Natural killer cell (primary cell): ENCODE measurements around the gene CUX1. TPM values are rescaled to one million over a fixed set of nuclear protein-coding genes. Genes with fewer than 3 reads are reported as not detected.

Experiments
- ATAC-seq, 3 donors: fragments of 150-1000 bp in 2 of 3; fragments of 200-7000 bp in 1 of 3; cut with Tn5 transposase; 1 replicate in 1 of 3; 2 replicates in 2 of 3; pipeline ENCODE4 v1.10.0; 2021; ENCODE audit warnings: mild to moderate bottlenecking in 2 of 3, moderate library complexity in 2 of 3
- DNase-seq, 2 donors: peaks; one replicate each; pipeline versions ENCODE4 v3.0.0 to v3.0.0-alpha.2; 2013 to 2021; ENCODE audit warnings: mixed read lengths in 1 of 2
- H3K27ac ChIP-seq: one replicate; pipeline ENCODE4 v1.5.1; 2013; ENCODE audit warnings: mild to moderate bottlenecking, low read length
- H3K27me3 ChIP-seq: one replicate; pipeline ENCODE4 v1.6.1; 2013; ENCODE audit warnings: low read length; ENCODE audit not compliant: control insufficient read depth, insufficient read depth
- H3K36me3 ChIP-seq: one replicate; pipeline ENCODE4 v1.6.1; 2013; ENCODE audit warnings: low read length; ENCODE audit not compliant: control insufficient read depth, insufficient read depth
- H3K4me1 ChIP-seq: one replicate; pipeline ENCODE4 v1.6.1; 2013; ENCODE audit warnings: low read length; ENCODE audit not compliant: control insufficient read depth, insufficient read depth
- H3K4me3 ChIP-seq: one replicate; pipeline ENCODE4 v1.5.1; 2013; ENCODE audit warnings: low read length
- H3K9me3 ChIP-seq: one replicate; pipeline ENCODE4 v1.6.1; 2013; ENCODE audit warnings: low read length; ENCODE audit not compliant: control insufficient read depth, insufficient read depth
- H3K27ac Mint-ChIP-seq, 2 donors: one replicate each; pipeline ENCODE4 v1.8.0; 2022; ENCODE audit warnings: mild to moderate bottlenecking in 2 of 2, mixed read lengths in 2 of 2, moderate library complexity in 1 of 2
- H3K27me3 Mint-ChIP-seq, 2 donors: one replicate each; pipeline ENCODE4 v1.8.0; 2022; ENCODE audit warnings: low read depth in 2 of 2, mixed read lengths in 2 of 2
- H3K36me3 Mint-ChIP-seq: one replicate; pipeline ENCODE4 v1.8.0; 2022; ENCODE audit warnings: mixed read lengths
- H3K4me1 Mint-ChIP-seq, 2 donors: one replicate each; pipeline ENCODE4 v1.8.0; 2022; ENCODE audit warnings: mixed read lengths in 2 of 2
- H3K4me3 Mint-ChIP-seq: one replicate; pipeline ENCODE4 v1.8.0; 2022; ENCODE audit warnings: mild to moderate bottlenecking, moderate library complexity, mixed read lengths
- H3K9me3 Mint-ChIP-seq, 2 donors: one replicate each; pipeline ENCODE4 v1.8.0; 2022; ENCODE audit warnings: mixed read lengths in 2 of 2
- WGBS: methylation state at CpG from one replicate; pipeline ENCODE4 v1.1.7; 2013; ENCODE audit warnings: missing lambda C conversion rate; ENCODE audit not compliant: insufficient coverage; 5-methylcytosine and 5-hydroxymethylcytosine counted together
- intact Hi-C: fragments of 100-400 bp; cut with micrococcal nuclease; formaldehyde crosslinking; loops from one replicate; pipeline ENCODE4 v1.14.2; 2022
- total RNA-seq, 4 donors: library from RNA; stranded (reverse); fragments of 120-200 nt in 1 of 4; gene quantifications; one replicate each; pipeline versions ENCODE4 v1.2.3 to v1.2.4, GENCODE V29; 2013 to 2022
- TF ChIP-seq, protein P1 (sequence below): fragments of 200-600 bp; IDR thresholded peaks from one replicate; pipeline ENCODE4 v1.8.0; 2022; ENCODE audit warnings: antibody characterized with exemption

The CUX1 gene
- total RNA-seq, 3 donors from 2014 or later (not counting 1 experiment from before 2014, with no cell fraction given): 59.8 to 77.4 (median 73.6) TPM

DNA sequence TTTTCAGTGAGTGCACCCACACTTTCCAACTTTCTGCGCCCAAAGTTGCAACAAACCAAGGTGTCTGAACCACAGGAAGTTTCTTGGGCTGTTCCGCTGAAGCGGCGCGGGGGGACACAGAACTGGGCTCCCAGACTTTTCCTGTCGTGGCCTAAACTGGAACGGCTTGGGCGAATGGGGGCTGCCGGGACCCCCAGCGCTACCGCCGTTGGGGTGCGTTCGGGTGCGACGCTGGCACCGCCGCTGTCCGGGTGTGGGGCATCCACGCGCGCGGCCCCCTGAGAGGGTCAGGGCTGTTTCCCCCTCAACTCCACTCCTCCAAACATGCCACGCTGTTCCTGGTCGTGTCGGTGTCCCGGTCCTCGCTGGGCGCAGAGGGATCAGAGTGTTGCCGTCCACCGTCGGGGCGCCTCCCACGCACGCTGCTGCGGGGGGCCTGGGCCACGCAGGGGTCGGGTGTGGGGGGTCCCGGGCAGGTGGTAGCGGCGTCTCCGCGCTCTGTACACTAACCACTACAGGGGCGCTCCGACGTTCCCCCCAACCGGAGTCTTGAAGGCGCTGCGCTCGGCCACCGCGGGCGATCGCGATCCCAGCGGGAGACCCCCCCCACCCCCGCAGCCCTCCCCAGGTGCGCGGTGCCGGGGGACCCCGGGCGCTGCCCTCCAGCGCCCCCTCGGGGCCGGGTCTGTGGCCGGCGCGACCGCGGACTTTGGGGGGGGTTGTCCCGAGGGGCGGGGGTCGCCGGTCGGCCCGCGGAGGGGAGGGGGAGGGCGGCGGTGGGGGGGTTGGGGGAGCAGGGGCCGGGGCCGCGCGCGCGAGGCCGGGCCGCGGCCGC is 2.2 kb upstream of the CUX1 start:
- under 1% methylated on average over 70 of the region's 89 CpGs for WGBS
- peaks cover 15% of the 10 kb centered on the region for H3K4me1 ChIP-seq
- no peaks in the 10 kb centered on the region for H3K27me3 Mint-ChIP-seq
- peak overlapping the region; percentile 83 for H3K4me3 Mint-ChIP-seq
- no peaks in the 10 kb centered on the region for H3K36me3 Mint-ChIP-seq
- intact Hi-C loops: loop anchor here (1.0 to 2.0 kb wide), 2 partner anchors 42 to 72 kb away; no protein-coding TSS in a partner anchor
- ATAC-seq (peak; percentile 49 to 75 (median 60)), DNase-seq (peak; percentile 63 to 78)
- H3K27ac Mint-ChIP-seq: peak overlapping the region in 1 of 2 donors; percentile 80
- H3K4me1 Mint-ChIP-seq: peaks cover 21 to 24% of the 10 kb centered on the region in 2 donors
- H3K9me3 ChIP-seq: no peaks in the 10 kb centered on the region
- no peaks in the 10 kb centered on the region for H3K9me3 Mint-ChIP-seq
- H3K27me3 ChIP-seq: peaks cover 4% of the 10 kb centered on the region
- TF ChIP-seq, protein P1, sequence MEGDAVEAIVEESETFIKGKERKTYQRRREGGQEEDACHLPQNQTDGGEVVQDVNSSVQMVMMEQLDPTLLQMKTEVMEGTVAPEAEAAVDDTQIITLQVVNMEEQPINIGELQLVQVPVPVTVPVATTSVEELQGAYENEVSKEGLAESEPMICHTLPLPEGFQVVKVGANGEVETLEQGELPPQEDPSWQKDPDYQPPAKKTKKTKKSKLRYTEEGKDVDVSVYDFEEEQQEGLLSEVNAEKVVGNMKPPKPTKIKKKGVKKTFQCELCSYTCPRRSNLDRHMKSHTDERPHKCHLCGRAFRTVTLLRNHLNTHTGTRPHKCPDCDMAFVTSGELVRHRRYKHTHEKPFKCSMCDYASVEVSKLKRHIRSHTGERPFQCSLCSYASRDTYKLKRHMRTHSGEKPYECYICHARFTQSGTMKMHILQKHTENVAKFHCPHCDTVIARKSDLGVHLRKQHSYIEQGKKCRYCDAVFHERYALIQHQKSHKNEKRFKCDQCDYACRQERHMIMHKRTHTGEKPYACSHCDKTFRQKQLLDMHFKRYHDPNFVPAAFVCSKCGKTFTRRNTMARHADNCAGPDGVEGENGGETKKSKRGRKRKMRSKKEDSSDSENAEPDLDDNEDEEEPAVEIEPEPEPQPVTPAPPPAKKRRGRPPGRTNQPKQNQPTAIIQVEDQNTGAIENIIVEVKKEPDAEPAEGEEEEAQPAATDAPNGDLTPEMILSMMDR: peak; percentile 21
- no peaks in the 10 kb centered on the region for H3K36me3 ChIP-seq
- H3K27ac ChIP-seq: peak overlapping the region; percentile 0
- peak overlapping the region; percentile 57 for H3K4me3 ChIP-seq

DNA sequence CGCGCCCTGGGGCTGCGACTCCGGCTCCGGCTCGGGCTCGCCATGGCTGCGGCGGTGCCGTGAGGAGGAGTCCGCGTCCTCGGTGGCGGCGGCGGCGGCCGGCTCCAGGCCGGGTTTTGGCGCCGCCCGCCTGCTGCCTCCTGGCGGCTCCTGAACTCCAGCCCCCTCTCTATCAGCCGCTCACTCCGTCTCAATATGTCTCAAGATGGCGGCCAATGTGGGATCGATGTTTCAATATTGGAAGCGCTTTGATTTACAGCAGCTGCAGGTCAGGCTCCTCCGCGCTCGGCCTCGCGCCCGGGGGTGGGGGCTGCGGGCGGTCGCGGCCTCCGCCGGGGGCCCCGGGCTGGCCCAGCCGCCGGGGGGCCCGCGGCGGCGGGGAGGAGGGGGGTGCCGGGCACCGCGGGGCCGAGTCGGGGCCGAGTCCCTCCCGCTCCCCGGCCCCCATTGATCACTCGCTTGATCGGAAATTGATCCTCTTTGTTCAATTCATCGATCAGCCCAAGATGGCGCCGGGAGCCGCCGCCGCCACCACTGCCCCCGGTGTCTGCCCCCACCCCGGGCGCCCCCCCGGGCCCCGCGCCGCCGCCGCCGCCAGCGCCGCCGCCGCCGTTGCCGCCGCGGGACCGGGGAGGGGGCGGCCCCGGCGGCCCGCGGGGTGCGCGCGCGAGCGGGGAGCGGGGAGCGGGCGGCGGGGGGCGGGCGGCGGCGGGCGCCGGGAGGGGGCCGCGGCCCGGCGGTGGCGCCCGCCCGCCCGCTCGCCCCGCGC is 1.4 kb upstream of the CUX1 start:
- H3K27ac Mint-ChIP-seq: peak overlapping the region in 1 of 2 donors; percentile 70

DNA sequence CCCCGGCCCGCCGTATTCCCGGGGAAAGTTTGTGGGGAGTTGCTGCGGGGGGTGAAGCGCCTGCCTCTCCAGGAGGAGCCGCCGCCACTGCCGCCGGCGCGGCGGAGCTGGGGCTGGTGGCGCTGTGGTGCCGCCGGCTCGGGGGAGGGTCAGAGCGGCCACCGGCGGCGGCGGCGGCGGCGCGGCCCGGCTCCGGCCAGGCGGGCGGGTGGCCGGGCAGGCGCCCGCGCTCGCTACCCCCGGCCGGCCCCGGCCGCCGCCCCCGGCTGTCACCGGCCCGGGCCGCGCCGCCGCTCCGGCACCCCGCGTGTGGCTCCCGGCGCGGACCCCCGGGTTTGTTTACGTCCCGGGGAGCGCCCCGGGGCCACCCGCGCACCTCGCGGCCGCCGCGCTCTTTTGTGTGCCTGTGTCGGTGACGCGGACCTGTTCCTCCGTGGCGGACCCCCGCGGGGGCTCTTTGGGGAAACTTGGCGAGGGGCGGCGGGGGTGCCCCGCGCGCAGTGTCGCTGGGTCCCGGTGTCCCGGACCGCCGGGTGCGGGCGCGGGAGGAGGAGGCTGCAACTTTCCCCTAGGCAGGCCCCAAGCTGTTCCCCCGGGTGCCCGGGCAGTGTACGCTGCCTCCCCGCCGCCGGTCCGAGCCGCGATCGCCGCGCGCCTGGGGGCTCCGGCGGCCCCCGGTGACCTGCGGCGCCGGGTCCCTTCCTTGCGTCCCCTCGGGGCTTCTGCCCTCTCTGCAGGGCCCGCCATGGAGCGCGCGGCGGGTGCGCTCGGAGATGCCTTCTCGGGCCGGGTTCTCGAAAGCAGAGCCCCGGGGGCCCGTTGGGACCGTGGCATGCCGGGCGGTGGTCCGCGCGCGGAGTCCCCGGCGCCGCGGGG is 593 bp upstream of the CUX1 start:
- ATAC-seq: peak in 2 of 3 donors; percentile 2 to 11
- peak overlapping the region; percentile 18 for H3K4me3 ChIP-seq
- intact Hi-C loops: no loop called here
- Mint-ChIP-seq H3K9me3 (no peaks in the 10 kb centered on the region), H3K27me3 (no peaks in the 10 kb centered on the region), H3K4me1 (peaks cover 21 to 29% of the 10 kb centered on the region in 2 donors), H3K4me3 (peak overlapping the region; percentile 62), H3K36me3 (no peaks in the 10 kb centered on the region), H3K27ac (peak overlapping the region in 1 of 2 donors; percentile 35)
- no peak overlapping the region for H3K27ac ChIP-seq
- H3K9me3 ChIP-seq: no peaks in the 10 kb centered on the region
- H3K36me3 ChIP-seq: no peaks in the 10 kb centered on the region
- peaks cover 15% of the 10 kb centered on the region for H3K4me1 ChIP-seq
- H3K27me3 ChIP-seq: peaks cover 4% of the 10 kb centered on the region
- under 1% methylated on average over 130 of the region's 130 CpGs for WGBS
- peak; percentile 25 to 53 for DNase-seq
- TF ChIP-seq, protein P1: no peak

More for the DNA sequence above, 1.4 kb upstream of the CUX1 start:
- H3K4me3 Mint-ChIP-seq: peak overlapping the region; percentile 90
- TF ChIP-seq, protein P1: no peak
- no peaks in the 10 kb centered on the region for H3K9me3 ChIP-seq
- DNase-seq (peak; percentile 64 to 86), ATAC-seq (peak; percentile 77 to 87 (median 81))
- H3K9me3 Mint-ChIP-seq: no peaks in the 10 kb centered on the region
- peaks cover 4% of the 10 kb centered on the region for H3K27me3 ChIP-seq
- H3K4me1 ChIP-seq: peaks cover 15% of the 10 kb centered on the region
- no peaks in the 10 kb centered on the region for H3K27me3 Mint-ChIP-seq
- no peak overlapping the region for H3K27ac ChIP-seq
- WGBS: under 1% methylated on average over 111 of the region's 113 CpGs
- intact Hi-C loops: loop anchor here (1.0 to 2.0 kb wide), 2 partner anchors 41 to 73 kb away; no protein-coding TSS in a partner anchor
- H3K36me3 ChIP-seq: no peaks in the 10 kb centered on the region
- peak overlapping the region; percentile 63 for H3K4me3 ChIP-seq
- no peaks in the 10 kb centered on the region for H3K36me3 Mint-ChIP-seq
- peaks cover 21 to 29% of the 10 kb centered on the region in 2 donors for H3K4me1 Mint-ChIP-seq
